ENCODE data around the gene CSPG4.
"Not testable (repeated sequence)": the region's sequence is repeated elsewhere in the genome, so short reads cannot be mapped to it uniquely, and the experiment has no call there.

Gene CSPG4

GRCh38 chr15:75694241-75695182 lies 18.1 kb downstream of the CSPG4 start:
- peak; percentile 96 for DNase-seq
- peak; percentile 74 for TF ChIP-seq CTCF (IDR thresholded peaks at IDR 0.05; ENCODE audit: low read depth, low read length)
- H3K9me3 ChIP-seq (ENCODE audit: severe bottlenecking) = no peaks in the 10 kb centered on the region
- H3K36me3 ChIP-seq = peaks cover 17% of the 10 kb centered on the region
- no peaks in the 10 kb centered on the region for H3K27me3 ChIP-seq (ENCODE audit: insufficient read depth, low read depth, severe bottlenecking)
- peak overlapping the region; percentile 98 for H3K27ac ChIP-seq
- H3K4me3 ChIP-seq (ENCODE audit: low read depth, low read length) = peak overlapping the region; percentile 41

- Histone ChIP-seq H3K36me3 (peaks cover 22% of the 10 kb centered on the region), H3K27me3 (ENCODE audit: insufficient read depth, low read depth, severe bottlenecking) (no peaks in the 10 kb centered on the region), H3K4me3 (ENCODE audit: low read depth, low read length) (peak overlapping the region; percentile 59), H3K9me3 (ENCODE audit: severe bottlenecking) (no peaks in the 10 kb centered on the region), H3K27ac (peak overlapping the region; percentile 98)
- peak; percentile 96 for DNase-seq
- TF ChIP-seq CTCF (IDR thresholded peaks at IDR 0.05; ENCODE audit: low read depth, low read length) = no peak
These were observed 19.0 kb downstream of the CSPG4 start for GRCh38 chr15:75693501-75694240.

GRCh38 chr15:75693028-75693427 lies 19.6 kb downstream of the CSPG4 start:
- Histone ChIP-seq H3K27ac (peak overlapping the region; percentile 98), H3K36me3 (peaks cover 27% of the 10 kb centered on the region)
- not testable (repeated sequence) for H3K9me3 ChIP-seq (ENCODE audit: severe bottlenecking)

GRCh38 chr15:75692311-75692710 lies 20.3 kb downstream of the CSPG4 start:
- H3K36me3 ChIP-seq = peaks cover 34% of the 10 kb centered on the region
- H3K27ac ChIP-seq = peak overlapping the region; percentile 98
- not testable (repeated sequence) for H3K27me3 ChIP-seq (ENCODE audit: insufficient read depth, low read depth, severe bottlenecking); H3K9me3 ChIP-seq (ENCODE audit: severe bottlenecking); DNase-seq
- peak overlapping the region; percentile 59 for H3K4me3 ChIP-seq (ENCODE audit: low read depth, low read length)

More at GRCh38 chr15:75693028-75693427, 19.6 kb downstream of the CSPG4 start:
- not testable (repeated sequence) for DNase-seq; H3K27me3 ChIP-seq (ENCODE audit: insufficient read depth, low read depth, severe bottlenecking)
- H3K4me3 ChIP-seq (ENCODE audit: low read depth, low read length) = peak overlapping the region; percentile 59

GRCh38 chr15:75689429-75689828 lies 23.2 kb downstream of the CSPG4 start:
- not testable (repeated sequence) for H3K27ac ChIP-seq; H3K4me3 ChIP-seq (ENCODE audit: low read depth, low read length); DNase-seq; H3K9me3 ChIP-seq (ENCODE audit: severe bottlenecking); H3K27me3 ChIP-seq (ENCODE audit: insufficient read depth, low read depth, severe bottlenecking)
- peaks cover 54% of the 10 kb centered on the region for H3K36me3 ChIP-seq

- DNase-seq = no peak
- TF ChIP-seq CTCF (IDR thresholded peaks at IDR 0.05; ENCODE audit: low read depth, low read length) = no peak
- peaks cover 58% of the 10 kb centered on the region for H3K36me3 ChIP-seq
- no peak overlapping the region for H3K27ac ChIP-seq
- no peak overlapping the region for H3K4me3 ChIP-seq (ENCODE audit: low read depth, low read length)
- no peaks in the 10 kb centered on the region for H3K27me3 ChIP-seq (ENCODE audit: insufficient read depth, low read depth, severe bottlenecking)
- H3K9me3 ChIP-seq (ENCODE audit: severe bottlenecking) = no peaks in the 10 kb centered on the region
These were observed 23.8 kb downstream of the CSPG4 start for GRCh38 chr15:75688831-75689230.

- Histone ChIP-seq H3K27me3 (ENCODE audit: insufficient read depth, low read depth, severe bottlenecking) (no peaks in the 10 kb centered on the region), H3K4me3 (ENCODE audit: low read depth, low read length) (no peak overlapping the region), H3K27ac (no peak overlapping the region), H3K36me3 (peaks cover 60% of the 10 kb centered on the region), H3K9me3 (ENCODE audit: severe bottlenecking) (no peaks in the 10 kb centered on the region)
- TF ChIP-seq CTCF (IDR thresholded peaks at IDR 0.05; ENCODE audit: low read depth, low read length) = no peak
- DNase-seq = no peak
These were observed 24.4 kb downstream of the CSPG4 start for GRCh38 chr15:75688278-75688557.
